ENCODE measurements around the gene ULK1. TPM values are rescaled to one million over a fixed set of nuclear protein-coding genes. Genes with fewer than 3 reads are reported as not detected.
"Not testable (repeated sequence)": the region's sequence is repeated elsewhere in the genome, so short reads cannot be mapped to it uniquely, and the experiment has no call there.

Gene ULK1
- total and polyA plus RNA-seq, 2 donors from 2014 or later, result 11.4 to 33.4 TPM

DNA sequence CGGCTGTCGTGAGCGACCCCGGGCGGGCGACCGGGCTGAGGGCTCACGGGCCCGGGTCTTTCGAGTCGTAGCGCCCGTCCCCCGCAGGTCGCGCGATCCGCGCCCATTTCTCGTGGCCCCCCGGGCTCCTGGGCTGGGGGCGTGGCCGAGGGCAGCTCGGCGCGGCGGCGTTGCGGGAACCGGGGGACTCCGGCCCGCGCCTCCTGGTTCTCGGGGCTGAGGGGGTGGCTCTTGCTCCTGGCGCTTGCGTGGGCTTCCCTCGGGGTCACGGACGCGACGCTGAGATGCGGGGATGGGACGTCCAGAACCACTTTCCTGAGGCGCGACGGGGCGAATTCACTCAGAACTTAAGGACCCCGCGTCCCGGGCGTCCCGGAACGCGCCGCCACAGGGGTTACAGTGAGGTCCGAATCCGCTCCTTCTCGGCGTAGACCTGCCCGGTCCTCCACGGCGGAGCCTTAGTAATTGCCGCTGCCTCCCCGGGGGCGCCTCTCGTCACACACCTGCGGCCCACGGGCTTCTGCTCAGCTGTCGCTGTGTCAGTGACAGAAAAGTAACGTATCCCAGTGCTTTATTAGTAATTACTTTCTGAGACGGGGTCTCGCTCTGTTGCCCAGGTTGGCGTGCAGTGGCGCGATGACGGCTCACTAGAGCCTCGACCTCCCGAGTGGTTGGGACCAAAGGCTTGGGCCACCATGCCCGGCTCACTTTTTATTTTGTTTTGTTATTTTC lies 55.9 kb downstream of the ULK1 start:
- FAIRE-seq, result no peak
- no peaks in the 10 kb centered on the region for H3K36me3 ChIP-seq (ENCODE audit: control insufficient read depth in 2 of 3, insufficient read depth in 3 of 3, low read length in 3 of 3)
- TF ChIP-seq CTCF (IDR thresholded peaks at IDR 0.05; ENCODE audit: borderline replicate concordance, extremely low read depth, insufficient read depth), result no peak
- peaks cover 0 to 4% (median 0%) of the 10 kb centered on the region in 3 donors for H3K4me1 ChIP-seq (ENCODE audit: control insufficient read depth in 2 of 3, insufficient read depth in 2 of 3, low read depth in 1 of 3, low read length in 3 of 3)
- H3K27me3 ChIP-seq (ENCODE audit: control insufficient read depth, insufficient read depth, low read length), result no peaks in the 10 kb centered on the region
- peak overlapping the region; percentile 61 to 78 (median 68) for H3K4me3 ChIP-seq (ENCODE audit: low read length in 3 of 3)
- DNase-seq, result peak; percentile 21 to 85 (median 43)
- intact Hi-C loops (cut with DNase I), result no loop called here
- peak overlapping the region; percentile 39 to 91 (median 77) for H3K9ac ChIP-seq (ENCODE audit: low read length in 3 of 3)
- peak overlapping the region in 1 of 2 donors; percentile 51 for H3K27ac ChIP-seq (ENCODE audit: low read depth in 2 of 2, low read length in 2 of 2)
- H3K9me3 ChIP-seq (ENCODE audit: control insufficient read depth in 2 of 3, insufficient read depth in 1 of 3, low read length in 3 of 3), result no peaks in the 10 kb centered on the region

DNA sequence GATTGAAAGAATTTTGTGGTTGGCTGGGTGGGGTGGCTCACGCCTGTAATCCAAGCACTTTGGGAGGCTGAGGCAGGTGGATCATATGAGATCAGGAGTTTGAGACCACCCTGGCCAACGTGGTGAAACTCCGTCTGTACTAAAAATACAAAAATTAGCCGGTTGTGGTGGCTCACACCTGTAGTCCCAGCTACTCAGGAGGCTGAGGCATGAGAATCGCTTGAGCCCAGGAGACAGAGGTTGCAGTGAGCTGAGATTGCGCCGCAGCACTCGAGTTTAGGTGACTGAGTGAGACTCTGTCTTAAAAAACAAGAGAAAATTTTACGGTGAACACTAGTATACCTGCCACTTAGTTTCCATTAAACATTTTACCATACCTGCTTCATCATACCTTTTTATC lies 59.4 kb downstream of the ULK1 start:
- H3K4me1 ChIP-seq (ENCODE audit: control insufficient read depth in 2 of 3, insufficient read depth in 2 of 3, low read depth in 1 of 3, low read length in 3 of 3); H3K9me3 ChIP-seq (ENCODE audit: control insufficient read depth in 2 of 3, insufficient read depth in 1 of 3, low read length in 3 of 3); H3K9ac ChIP-seq (ENCODE audit: low read length in 3 of 3); H3K27me3 ChIP-seq (ENCODE audit: control insufficient read depth, insufficient read depth, low read length); H3K36me3 ChIP-seq (ENCODE audit: control insufficient read depth in 2 of 3, insufficient read depth in 3 of 3, low read length in 3 of 3); H3K4me3 ChIP-seq (ENCODE audit: low read length in 3 of 3); H3K27ac ChIP-seq (ENCODE audit: low read depth in 2 of 2, low read length in 2 of 2); FAIRE-seq; intact Hi-C loops (cut with DNase I): not testable (repeated sequence)
- DNase-seq, result peak in 1 of 5 donors; percentile 10

DNA sequence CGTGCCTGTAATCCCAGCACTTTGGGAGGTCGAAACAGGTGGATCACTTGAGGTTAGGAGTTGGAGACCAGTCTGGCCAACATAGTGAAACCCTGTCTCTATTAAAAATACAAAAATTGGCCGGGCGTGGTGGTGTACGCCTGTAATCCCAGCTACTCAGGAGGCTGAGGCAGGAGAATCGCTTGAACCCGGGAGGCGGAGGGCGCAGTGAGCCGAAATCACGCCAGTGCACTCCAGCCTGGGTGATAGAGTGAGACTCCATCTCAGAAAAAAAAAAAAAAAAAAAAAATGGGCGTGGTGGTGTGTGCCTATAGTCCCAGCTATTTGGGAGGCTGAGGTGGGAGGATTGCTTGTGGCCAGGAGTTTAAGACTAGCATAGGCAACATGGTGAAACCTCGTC lies 60.0 kb downstream of the ULK1 start:
- FAIRE-seq; H3K36me3 ChIP-seq (ENCODE audit: control insufficient read depth in 2 of 3, insufficient read depth in 3 of 3, low read length in 3 of 3); H3K27me3 ChIP-seq (ENCODE audit: control insufficient read depth, insufficient read depth, low read length); H3K4me1 ChIP-seq (ENCODE audit: control insufficient read depth in 2 of 3, insufficient read depth in 2 of 3, low read depth in 1 of 3, low read length in 3 of 3); H3K9me3 ChIP-seq (ENCODE audit: control insufficient read depth in 2 of 3, insufficient read depth in 1 of 3, low read length in 3 of 3); intact Hi-C loops (cut with DNase I); H3K27ac ChIP-seq (ENCODE audit: low read depth in 2 of 2, low read length in 2 of 2); H3K9ac ChIP-seq (ENCODE audit: low read length in 3 of 3); H3K4me3 ChIP-seq (ENCODE audit: low read length in 3 of 3): not testable (repeated sequence)
- DNase-seq, result peak in 1 of 5 donors; percentile 18

DNA sequence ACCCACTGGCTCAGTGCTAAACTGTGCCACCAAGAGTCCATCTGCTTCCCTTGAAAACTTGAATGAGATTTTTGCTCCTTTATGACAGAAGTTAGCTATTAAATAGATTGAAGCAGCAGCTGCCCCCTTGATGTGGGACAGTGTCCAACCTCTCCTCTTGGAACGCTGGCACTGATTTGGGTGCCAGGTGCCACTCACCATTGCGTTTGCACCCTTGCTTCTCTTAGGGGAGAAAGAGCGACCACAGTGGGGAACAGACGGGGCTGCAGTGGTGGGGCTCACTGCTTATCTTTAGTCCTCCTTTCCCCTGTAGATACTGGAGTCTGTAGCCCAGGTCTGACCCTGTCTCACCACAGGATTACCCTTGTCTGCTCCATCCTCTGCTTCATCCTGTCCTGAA lies 64.7 kb downstream of the ULK1 start:
- no peak for TF ChIP-seq CTCF (IDR thresholded peaks at IDR 0.05; ENCODE audit: borderline replicate concordance, extremely low read depth, insufficient read depth)
- H3K9me3 ChIP-seq (ENCODE audit: control insufficient read depth in 2 of 3, insufficient read depth in 1 of 3, low read length in 3 of 3), result no peaks in the 10 kb centered on the region
- H3K27ac ChIP-seq (ENCODE audit: low read depth in 2 of 2, low read length in 2 of 2), result no peak overlapping the region
- FAIRE-seq (no peak), DNase-seq (peak in 1 of 5 donors; percentile 20)
- intact Hi-C loops (cut with DNase I), result no loop called here
- H3K4me3 ChIP-seq (ENCODE audit: low read length in 3 of 3), result no peak overlapping the region
- peaks cover 0 to 3% (median 2%) of the 10 kb centered on the region in 3 donors for H3K4me1 ChIP-seq (ENCODE audit: control insufficient read depth in 2 of 3, insufficient read depth in 2 of 3, low read depth in 1 of 3, low read length in 3 of 3)
- no peaks in the 10 kb centered on the region for H3K36me3 ChIP-seq (ENCODE audit: control insufficient read depth in 2 of 3, insufficient read depth in 3 of 3, low read length in 3 of 3)
- H3K9ac ChIP-seq (ENCODE audit: low read length in 3 of 3), result no peak overlapping the region
- no peaks in the 10 kb centered on the region for H3K27me3 ChIP-seq (ENCODE audit: control insufficient read depth, insufficient read depth, low read length)
